Activated CD8-positive, alpha-beta memory T cell treated with anti-CD3 and anti-CD28 coated beads for 36 hours (primary cell): Measurements from ENCODE around the gene NT5DC3. TPM values are rescaled to one million over a fixed set of nuclear protein-coding genes. Genes with fewer than 3 reads are reported as not detected.

Experiments
- CTCF ChIA-PET: fragments of 350-600 bp; sonication (Branson Sonifier 250); formaldehyde crosslinking; loops from one replicate; lab custom pipeline; 2021; ENCODE audit warnings: antibody characterized with exemption; lab: Charles Lee
- POLR2A ChIA-PET: fragments of 350-600 bp; sonication (Branson Sonifier 250); formaldehyde crosslinking; loops from one replicate; lab custom pipeline; 2021; ENCODE audit warnings: antibody characterized with exemption; lab: Charles Lee
- total RNA-seq, 2 experiments: library from RNA; stranded (reverse); gene quantifications; one replicate each; pipeline ENCODE4 v1.2.3, GENCODE V29; 2021

Gene NT5DC3
- total RNA-seq: 10 to 100 TPM; 12.3 to 12.7 TPM

GRCh38 chr12:103840876-103841689 is at the start of gene NT5DC3:
Gene NT5DC3, minus strand, starts transcription at chr12:103841234. Its CDS starts 78 bp downstream, at chr12:103841156.
- ChIA-PET CTCF (interaction anchor here (0.6 to 0.8 kb wide), 2 partner anchors 9 to 124 kb away, joined by 3 to 4 read pairs; partner anchors contain the start of gene TDG), POLR2A (interaction anchor here (0.9 to 1.8 kb wide), 3 partner anchors 89 to 297 kb away, joined by 3 to 4 read pairs (median 4); partner anchors contain the start of genes NFYB and TDG)

GRCh38 chr12:103887738-103888137 is 46.7 kb upstream of the NT5DC3 start:
- POLR2A ChIA-PET: interaction anchor here (1.1 kb wide), 1 partner anchor 42 kb away, joined by 7 read pairs; no protein-coding TSS in a partner anchor

GRCh38 chr12:103886195-103886797 is 45.3 kb upstream of the NT5DC3 start:
- ChIA-PET POLR2A (no interaction called here), CTCF (no interaction called here)

More at GRCh38 chr12:103887738-103888137, 46.7 kb upstream of the NT5DC3 start:
- CTCF ChIA-PET: no interaction called here

GRCh38 chr12:103884316-103884715 is 43.3 kb upstream of the NT5DC3 start:
- POLR2A ChIA-PET: no interaction called here
- CTCF ChIA-PET: interaction anchor here (0.5 kb wide), 1 partner anchor 329 kb away, joined by 4 read pairs; no protein-coding TSS in a partner anchor

- ChIA-PET CTCF (interaction anchor here (0.5 kb wide), 1 partner anchor 329 kb away, joined by 4 read pairs; no protein-coding TSS in a partner anchor), POLR2A (no interaction called here)
Measured at GRCh38 chr12:103883908-103884307, 42.9 kb upstream of the NT5DC3 start.

- ChIA-PET POLR2A (no interaction called here), CTCF (no interaction called here)
Measured at GRCh38 chr12:103882861-103883596, 42.0 kb upstream of the NT5DC3 start.

- ChIA-PET CTCF (interaction anchor here (1.8 kb wide), 1 partner anchor 228 kb away, joined by 4 read pairs; no protein-coding TSS in a partner anchor), POLR2A (no interaction called here)
Measured at GRCh38 chr12:103881261-103881660, 40.2 kb upstream of the NT5DC3 start.

- ChIA-PET CTCF (interaction anchor here (0.6 to 1.8 kb wide), 2 partner anchors 229 to 434 kb away, joined by 3 to 4 read pairs; no protein-coding TSS in a partner anchor), POLR2A (no interaction called here)
Measured at GRCh38 chr12:103880299-103881142, 39.5 kb upstream of the NT5DC3 start.

- CTCF ChIA-PET: interaction anchor here (0.6 to 1.8 kb wide), 2 partner anchors 229 to 434 kb away, joined by 3 to 4 read pairs; no protein-coding TSS in a partner anchor
- POLR2A ChIA-PET: no interaction called here
Measured at GRCh38 chr12:103879878-103880277, 38.8 kb upstream of the NT5DC3 start.

- ChIA-PET POLR2A (no interaction called here), CTCF (interaction anchor here (0.6 to 1.1 kb wide), 2 partner anchors 61 to 140 kb away, joined by 3 to 4 read pairs; no protein-coding TSS in a partner anchor)
Measured at GRCh38 chr12:103879048-103879692, 38.1 kb upstream of the NT5DC3 start.

GRCh38 chr12:103877934-103878510 is 37.0 kb upstream of the NT5DC3 start:
- POLR2A ChIA-PET: no interaction called here
- CTCF ChIA-PET: interaction anchor here (0.7 to 2.0 kb wide), 4 partner anchors 10 to 62 kb away, joined by 3 to 8 read pairs (median 3); no protein-coding TSS in a partner anchor

- POLR2A ChIA-PET: no interaction called here
Measured at GRCh38 chr12:103877288-103877687, 36.3 kb upstream of the NT5DC3 start.

GRCh38 chr12:103875666-103876065 is 34.6 kb upstream of the NT5DC3 start:
- ChIA-PET POLR2A (no interaction called here), CTCF (no interaction called here)

More at GRCh38 chr12:103877288-103877687, 36.3 kb upstream of the NT5DC3 start:
- CTCF ChIA-PET: interaction anchor here (0.9 to 2.0 kb wide), 2 partner anchors 9 to 48 kb away, joined by 3 to 8 read pairs; no protein-coding TSS in a partner anchor

GRCh38 chr12:103868215-103868614 is 27.2 kb upstream of the NT5DC3 start:
- ChIA-PET CTCF (interaction anchor here (1.0 kb wide), 1 partner anchor 9 kb away, joined by 3 read pairs; no protein-coding TSS in a partner anchor), POLR2A (no interaction called here)

GRCh38 chr12:103865151-103865730 is 24.2 kb upstream of the NT5DC3 start:
- CTCF ChIA-PET: no interaction called here
- POLR2A ChIA-PET: no interaction called here

GRCh38 chr12:103864710-103865109 is 23.7 kb upstream of the NT5DC3 start:
- ChIA-PET CTCF (no interaction called here), POLR2A (no interaction called here)
